ENCODE measurements around the gene CLIP1. TPM values are rescaled to one million over a fixed set of nuclear protein-coding genes. Genes with fewer than 3 reads are reported as not detected.
A peak's percentile ranks its signal among the peaks of the same experiment; 100 is the strongest.

Gene CLIP1
- total RNA-seq, 6 experiments from 2014 or later, result 35.4 to 63.4 (median 43.1) TPM

DNA sequence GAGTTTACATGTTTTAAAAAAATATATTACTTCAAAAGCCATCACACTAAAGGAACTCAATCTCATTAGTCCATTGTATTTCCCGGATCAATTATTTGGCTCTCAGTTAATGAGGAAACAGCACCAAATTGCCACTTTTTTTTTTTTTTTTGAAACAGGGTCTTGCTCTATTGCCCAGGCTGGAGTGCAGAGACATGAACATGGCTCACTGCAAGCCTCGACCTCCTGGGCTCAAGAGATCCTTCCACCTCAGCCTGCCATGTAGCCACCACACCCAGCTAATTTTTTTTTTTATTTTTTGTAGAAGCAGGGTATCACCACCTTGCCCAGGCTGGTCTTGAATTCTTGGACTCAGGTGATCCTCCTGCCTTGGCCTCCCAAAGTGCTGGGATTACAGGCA is 77.4 kb downstream of the CLIP1 start:
- H3K27ac ChIP-seq, result no peak overlapping the region
- TF ChIP-seq POLR2A (IDR thresholded peaks at IDR 0.05), result no peak
- TF ChIP-seq CTCF (IDR thresholded peaks at IDR 0.05), result no peak
- ATAC-seq (no peak), DNase-seq (no peak)
- H3K4me3 ChIP-seq, result no peak overlapping the region
- WGBS (ENCODE audit: insufficient coverage, low coverage, low lambda C conversion rate, missing lambda C conversion rate), result 96% methylated on average over 2 of the region's 2 CpGs
- H3K36me3 ChIP-seq, result peaks cover 0 to 21% (median 4%) of the 10 kb centered on the region in 4 donors
- peaks cover 0 to 15% (median 6%) of the 10 kb centered on the region in 4 donors for H3K4me1 ChIP-seq
- no peaks in the 10 kb centered on the region for H3K27me3 ChIP-seq
- no peaks in the 10 kb centered on the region for H3K9me3 ChIP-seq
- intact Hi-C loops (cut with DNase I), result no loop called here

DNA sequence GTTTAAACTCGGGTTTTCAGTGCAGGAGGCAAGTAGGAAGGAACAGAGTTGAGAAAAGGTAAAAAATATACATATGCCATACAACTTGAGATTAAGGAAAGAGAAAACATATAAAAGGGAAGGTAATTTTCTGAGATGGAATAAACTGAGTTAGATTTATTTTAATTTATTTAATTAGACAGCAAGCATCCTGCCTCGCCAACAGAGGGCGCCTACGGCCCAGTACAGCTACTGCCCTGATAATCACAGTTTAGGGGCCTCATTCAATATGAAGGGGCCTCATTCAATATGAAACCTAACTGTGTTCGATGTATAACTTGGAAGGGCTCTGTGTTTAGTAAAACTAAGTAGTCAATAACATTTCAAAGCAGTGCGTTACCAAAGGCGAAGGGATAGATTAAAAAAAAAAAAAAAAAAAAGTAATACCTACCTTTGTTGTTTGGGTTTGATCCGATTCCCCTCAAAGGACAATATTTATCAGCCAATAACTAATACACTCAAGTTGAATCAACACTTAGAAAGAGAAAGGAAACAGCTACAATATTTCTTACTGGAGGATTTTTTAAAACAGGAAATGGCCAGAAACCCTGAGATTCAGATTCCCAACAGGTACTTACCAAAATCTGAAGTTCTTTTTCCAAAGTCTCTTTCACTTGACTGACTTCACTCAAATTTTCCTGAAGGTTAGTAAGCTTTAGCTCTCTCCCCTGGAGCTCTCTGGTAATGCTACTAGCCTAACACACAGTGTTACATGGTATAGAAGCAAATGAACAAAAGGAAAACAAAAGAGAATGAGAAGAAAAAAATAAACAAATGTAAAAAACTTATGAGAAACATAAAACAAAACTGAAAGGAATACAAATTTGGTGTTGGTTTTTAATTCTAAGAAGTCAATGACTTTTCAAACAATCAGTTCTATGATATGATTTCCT is 86.2 kb downstream of the CLIP1 start:
- peak; percentile 54 to 67 (median 58) for ATAC-seq
- H3K36me3 ChIP-seq, result peaks cover 9 to 65% (median 28%) of the 10 kb centered on the region in 4 donors

DNA sequence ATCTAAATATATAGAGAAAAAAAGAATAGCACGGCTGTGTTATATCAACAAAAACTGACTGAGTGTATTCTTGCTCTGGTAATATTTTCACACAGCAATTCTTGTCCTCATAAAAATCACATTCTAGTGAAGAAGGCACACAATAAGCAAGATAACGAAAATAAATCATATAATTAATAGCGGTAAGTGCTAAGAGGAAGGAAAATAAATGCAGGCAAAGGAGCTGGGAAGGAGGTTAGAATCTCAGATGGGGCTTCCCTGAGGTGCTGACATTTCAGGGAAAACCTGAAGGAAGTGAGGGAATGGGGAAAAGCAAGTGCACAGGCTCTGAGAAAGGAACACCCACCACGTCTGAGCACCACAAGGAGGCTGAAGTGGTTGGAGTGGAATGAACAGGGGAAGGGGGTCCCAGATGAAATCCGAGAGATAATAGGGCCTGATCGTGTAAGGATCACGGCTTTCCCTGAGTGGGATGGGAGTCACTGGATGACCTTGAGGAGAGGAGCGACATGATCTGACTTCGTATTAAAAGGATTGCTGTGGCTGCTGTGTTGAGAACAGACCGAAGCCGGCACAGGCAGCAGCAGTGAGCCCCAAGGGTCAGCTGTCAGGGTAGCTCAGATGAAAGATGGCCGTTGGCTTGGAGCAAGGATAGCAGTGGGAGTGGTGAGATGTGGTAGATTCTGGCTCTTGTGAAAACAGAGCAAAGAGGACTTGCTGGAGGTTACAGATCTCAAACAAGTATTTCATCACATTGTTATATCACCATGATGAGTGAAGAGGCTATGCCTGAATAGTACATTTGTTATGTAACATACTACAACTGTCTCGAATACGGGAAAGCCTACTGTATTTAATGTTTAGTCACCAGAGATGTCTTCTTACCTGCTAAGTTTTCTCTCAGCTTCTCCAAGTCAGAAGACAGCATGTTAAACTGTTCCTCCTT is 89.1 kb downstream of the CLIP1 start:
- peaks cover 9 to 62% (median 34%) of the 10 kb centered on the region in 4 donors for H3K36me3 ChIP-seq
- TF ChIP-seq CTCF (IDR thresholded peaks at IDR 0.05), result no peak
- TF ChIP-seq POLR2A (IDR thresholded peaks at IDR 0.05), result no peak

More for the DNA sequence above, 86.2 kb downstream of the CLIP1 start:
- H3K27ac ChIP-seq, result no peak overlapping the region
- DNase-seq, result peak in 2 of 3 donors; percentile 36 to 61
- H3K4me1 ChIP-seq, result peaks cover 0 to 10% (median 0%) of the 10 kb centered on the region in 4 donors
- H3K4me3 ChIP-seq, result no peak overlapping the region
- intact Hi-C loops (cut with DNase I), result no loop called here
- TF ChIP-seq CTCF (IDR thresholded peaks at IDR 0.05) (peak; percentile 57 to 76 (median 74)), POLR2A (IDR thresholded peaks at IDR 0.05) (no peak)
- no peaks in the 10 kb centered on the region for H3K9me3 ChIP-seq
- H3K27me3 ChIP-seq, result no peaks in the 10 kb centered on the region
- 52% methylated on average over 8 of the region's 8 CpGs for WGBS (ENCODE audit: insufficient coverage, low coverage, low lambda C conversion rate, missing lambda C conversion rate)

More for the DNA sequence above, 89.1 kb downstream of the CLIP1 start:
- Histone ChIP-seq H3K27ac (peak overlapping the region in 1 of 3 donors; percentile 34), H3K9me3 (no peaks in the 10 kb centered on the region), H3K27me3 (no peaks in the 10 kb centered on the region), H3K4me1 (peaks cover 0 to 10% (median 0%) of the 10 kb centered on the region in 4 donors), H3K4me3 (no peak overlapping the region)
- DNase-seq, result no peak
- intact Hi-C loops (cut with DNase I), result no loop called here
- peak in 3 of 4 donors; percentile 38 to 89 (median 44) for ATAC-seq
- WGBS (ENCODE audit: insufficient coverage, low coverage, low lambda C conversion rate, missing lambda C conversion rate), result 73% methylated on average over 11 of the region's 14 CpGs
